ENCODE data around the gene DHRS3.

Gene DHRS3

DNA sequence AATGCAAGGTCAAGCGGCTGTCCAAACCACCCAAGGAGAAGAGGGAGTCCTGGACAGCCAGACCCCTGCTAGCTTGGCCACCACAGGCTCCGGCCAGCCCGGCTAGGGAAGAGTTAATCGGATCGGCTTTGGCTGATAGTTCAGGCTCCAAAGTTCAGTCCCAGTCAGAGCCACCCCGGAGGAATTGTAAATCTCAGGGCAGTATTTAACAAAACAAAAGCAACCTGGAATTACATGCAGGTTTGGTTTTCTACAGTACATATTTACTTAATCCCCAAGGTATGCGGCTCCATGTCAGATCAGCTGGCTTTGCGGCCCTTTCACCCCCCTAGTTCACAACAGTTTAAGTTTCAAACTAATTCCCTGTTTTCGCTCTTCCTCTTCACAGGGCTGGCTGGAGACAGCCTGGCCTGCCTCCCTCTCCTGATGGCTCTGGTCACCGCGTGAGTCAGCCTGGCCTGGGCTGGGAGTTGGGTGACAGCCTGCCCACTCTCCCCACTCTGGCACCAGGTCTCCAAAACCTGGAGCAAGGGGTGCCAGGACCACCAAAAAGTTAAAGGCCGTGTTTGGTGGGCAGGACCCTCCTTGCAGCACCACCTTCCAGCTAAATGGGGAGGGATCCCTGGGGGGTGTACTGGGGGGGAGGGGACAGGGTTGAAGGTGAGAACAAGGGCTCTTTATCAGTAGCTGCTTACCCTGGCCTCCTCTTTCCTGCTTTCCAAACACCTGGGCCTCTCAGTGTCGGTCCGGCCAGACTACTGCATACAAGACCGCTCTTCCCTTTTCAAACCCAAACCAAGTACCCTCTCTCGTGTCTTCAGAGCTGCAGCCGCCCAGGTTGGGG lies 1.9 kb downstream of the DHRS3 start:
- no peak for DNase-seq

DNA sequence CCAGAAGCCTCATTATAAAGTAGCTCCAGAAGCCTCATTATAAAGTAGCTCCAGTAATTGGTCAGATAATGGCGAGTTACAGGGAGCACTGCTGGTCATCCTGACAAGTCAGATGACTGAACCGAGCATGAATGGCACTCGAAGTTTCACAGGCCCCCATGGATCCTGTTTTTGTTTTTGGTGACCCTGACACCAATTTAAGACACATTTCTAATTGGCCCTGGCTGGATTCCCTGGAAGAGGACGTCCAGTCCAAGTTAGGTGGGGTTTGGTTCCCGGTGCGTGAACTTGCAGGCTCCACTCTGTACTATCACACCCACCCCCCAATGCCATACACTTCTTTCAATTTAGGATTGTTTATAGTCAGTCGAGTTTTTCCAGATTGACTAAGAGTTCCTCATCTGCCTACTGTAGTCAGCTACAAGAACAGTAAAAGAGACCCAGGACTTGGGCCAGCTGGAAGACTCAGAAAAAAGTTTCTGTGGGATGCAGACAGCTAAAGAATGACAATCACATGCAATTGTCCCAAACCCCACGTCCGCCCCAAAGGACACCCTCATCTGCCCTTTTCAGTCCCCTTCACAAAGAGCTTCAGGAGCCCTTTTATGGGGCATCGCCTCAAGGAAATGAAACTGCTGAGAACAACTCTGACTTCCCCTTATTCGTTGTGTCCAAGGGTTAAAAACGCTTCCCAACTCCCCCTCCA lies 2.7 kb downstream of the DHRS3 start:
- no peak for DNase-seq

GRCh38 chr1:12614402-12615158 lies 3.4 kb downstream of the DHRS3 start:
- no peak for DNase-seq

DNA sequence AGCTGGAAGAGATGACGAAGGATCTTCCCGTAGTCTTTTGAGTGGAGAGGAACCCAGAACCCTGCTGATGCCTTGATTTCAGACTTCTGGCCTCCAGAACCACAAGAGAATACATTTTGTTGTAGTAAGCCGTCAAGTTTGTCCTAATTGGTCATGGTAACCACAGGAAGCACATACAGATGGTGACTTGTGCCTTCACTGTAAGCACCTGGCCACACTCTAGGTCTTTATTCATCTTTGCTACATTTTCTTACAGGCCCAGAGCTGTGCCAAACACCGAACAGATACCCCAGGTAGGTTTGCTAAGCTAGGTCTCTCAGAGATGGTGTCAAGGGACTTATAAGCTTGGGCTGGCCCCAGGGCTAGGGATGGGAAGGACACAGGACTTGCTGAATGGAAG lies 4.8 kb downstream of the DHRS3 start:
- DNase-seq, result no peak

- no peak for DNase-seq
Observed at GRCh38 chr1:12610941-12611340, 7.1 kb downstream of the DHRS3 start.

DNA sequence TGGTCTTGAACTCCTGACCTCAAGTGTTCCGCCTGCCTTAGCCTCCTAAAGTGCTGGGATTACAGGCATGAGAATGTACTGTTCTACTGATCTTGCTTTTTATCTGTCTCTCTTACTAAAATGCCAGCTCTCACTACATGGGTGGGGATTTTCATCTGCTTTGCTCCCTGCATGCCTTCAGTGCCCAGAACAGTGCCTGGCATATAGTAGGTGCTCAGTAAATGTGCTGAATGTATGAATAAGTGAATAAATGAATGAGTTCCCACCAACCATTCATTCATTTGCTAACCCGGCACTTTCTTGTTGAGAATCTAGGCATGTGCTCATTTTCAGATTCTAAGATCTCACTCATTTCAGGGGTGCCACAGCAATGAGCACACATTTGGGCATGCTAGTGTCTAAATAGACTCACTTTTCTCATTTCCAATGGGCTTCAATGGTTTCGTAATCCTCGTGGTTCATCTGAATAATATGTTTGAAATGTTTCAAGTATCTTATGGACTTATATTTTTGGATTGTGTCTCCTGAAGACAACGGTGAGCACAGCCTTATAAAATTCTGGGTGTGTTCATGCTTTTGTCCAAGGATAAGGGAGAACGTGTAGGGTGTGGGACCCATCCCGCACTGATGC lies 7.6 kb downstream of the DHRS3 start:
- no peak for DNase-seq

- DNase-seq, result no peak
Observed at GRCh38 chr1:12609469-12610003, 8.5 kb downstream of the DHRS3 start.

- no peak for DNase-seq
Observed at GRCh38 chr1:12608311-12608957, 9.6 kb downstream of the DHRS3 start.

DNA sequence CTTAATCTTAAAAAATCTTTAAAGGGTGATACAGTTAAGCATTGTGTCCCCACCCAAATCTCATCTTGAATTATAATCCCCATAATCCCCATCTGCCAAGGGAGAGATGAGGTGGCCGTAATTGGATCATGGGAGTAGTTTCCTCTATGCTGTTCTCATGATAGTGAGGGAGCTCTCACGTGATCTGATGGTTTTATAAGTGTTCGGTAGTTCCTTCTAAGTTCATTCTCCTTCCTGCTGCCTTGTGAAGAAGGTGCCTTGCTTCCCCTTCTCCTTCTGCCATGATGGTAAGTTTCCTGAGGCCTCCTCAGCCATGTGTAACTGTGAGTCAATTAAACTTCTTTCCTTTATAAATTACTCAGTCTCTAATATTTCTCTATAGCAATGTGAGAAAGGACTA lies 10.7 kb downstream of the DHRS3 start:
- DNase-seq, result no peak

GRCh38 chr1:12604986-12605385 lies 13.0 kb downstream of the DHRS3 start:
- DNase-seq, result no peak

DNA sequence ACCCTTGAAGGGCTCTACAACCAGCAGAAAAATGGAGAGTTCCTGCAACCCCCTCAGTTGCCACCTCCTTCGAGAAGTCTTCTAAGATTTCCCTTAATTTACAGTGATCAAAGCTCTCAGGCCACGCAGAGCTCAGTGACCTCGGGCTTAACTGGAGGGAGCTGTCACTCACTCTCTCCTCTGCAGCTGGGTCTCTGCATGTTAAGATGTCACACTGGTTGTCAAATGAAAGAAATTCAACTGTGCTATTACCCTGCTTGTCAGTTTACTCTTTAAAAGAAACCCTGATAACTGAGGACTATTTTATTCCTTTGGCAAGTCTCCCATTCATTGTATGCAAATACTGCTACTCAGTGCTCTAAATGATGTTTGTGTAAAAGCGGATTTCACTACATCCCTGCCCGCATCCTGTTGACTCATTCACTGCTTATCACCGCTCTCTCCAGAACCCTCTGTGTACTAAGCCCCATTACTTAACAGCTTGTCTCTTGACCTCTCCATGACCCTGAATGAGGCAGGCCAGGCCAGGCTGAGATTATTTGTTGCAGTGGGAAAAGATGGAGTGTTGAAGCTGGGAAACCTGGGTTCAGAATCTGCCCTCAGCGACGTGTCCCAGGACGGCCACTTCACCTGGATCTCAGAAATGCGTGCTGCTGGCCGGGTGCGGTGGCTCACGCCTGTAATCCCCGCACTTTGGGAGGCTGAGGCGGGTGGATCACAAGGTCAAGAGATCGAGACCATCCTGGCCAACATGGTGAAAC lies 13.7 kb downstream of the DHRS3 start:
- DNase-seq, result peak; percentile 59

DNA sequence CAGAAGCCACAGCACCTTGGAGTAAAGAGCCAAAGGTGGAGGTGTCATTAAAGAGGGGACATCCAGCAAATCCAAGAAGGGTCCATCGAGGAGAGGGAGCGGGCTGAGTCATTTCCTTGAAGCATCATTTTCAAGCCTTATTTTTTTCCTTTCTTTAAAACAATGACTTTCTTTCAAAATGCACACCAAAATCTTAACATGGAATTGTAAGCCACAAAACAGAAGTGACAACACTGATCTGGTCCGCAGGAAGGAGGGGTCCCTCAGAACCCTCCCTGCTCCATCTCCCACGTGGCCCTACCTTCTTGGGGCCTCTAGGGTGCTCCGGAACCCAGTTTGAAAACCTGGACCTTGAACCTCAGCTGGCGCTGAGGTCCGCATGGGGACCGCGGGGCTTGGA lies 14.8 kb downstream of the DHRS3 start:
- DNase-seq, result no peak

DNA sequence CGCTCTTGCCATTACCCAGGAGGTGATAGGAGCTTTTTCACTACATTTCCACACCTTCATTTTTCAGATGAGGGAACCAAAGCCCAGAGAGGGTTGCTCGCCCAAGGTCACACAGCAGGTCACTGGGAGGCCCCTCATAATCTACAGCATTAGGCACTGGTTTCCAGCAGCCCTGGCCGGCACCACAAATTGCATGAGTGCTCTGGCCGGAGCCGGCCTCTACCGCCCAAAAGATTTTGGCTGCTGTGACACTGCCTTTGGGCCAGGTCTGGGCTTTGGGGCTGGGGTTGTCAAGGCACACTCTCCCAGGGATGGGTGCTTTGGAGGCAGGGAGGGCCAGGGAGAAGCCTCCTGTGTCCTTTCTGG lies 15.4 kb downstream of the DHRS3 start:
- no peak for DNase-seq

DNA sequence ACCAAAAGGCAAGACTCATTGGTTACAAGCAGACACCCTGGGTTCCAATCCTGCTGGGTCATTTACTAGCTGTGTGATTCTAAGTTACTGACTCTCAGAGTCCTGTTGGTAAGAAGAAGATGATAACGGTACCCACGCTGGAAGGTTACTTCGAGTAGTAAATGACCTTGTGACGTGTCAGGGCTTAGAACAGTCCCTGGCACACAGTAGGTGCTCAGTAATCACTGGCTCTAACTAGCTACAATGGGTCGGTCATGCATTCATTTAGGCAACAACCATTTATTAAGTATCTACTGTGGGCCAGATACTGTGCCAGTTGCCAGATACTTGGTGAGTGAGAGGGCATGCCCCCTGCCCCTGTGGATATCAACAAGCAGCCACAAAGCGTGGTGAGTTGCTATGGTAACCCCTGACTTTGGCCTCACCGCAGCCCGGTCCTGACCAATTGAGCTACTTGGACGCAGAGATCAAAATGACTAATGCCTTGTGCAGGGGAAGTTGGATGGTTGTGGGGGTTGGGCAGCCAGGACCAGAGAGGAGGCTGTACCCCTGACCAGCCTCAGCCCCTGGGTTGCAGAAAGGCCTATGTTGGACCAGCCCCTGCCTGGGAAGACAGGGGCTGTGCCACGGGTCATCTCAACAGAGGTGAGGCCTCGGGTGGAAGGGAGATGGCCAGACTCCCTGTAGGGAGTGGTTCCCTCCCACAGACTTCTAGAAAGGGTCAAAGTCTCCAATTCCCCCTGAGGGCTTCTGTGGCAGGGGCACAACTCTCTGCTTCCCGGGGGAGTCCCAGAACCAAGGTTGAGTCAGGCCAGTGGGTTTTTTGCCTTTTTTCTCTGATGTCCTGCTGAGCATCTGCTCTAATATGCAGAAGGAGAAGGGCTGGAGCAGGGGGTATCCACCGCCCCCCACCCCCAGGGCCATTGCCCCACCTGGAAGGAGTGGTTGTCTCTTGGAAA lies 16.0 kb downstream of the DHRS3 start:
- no peak for DNase-seq

DNA sequence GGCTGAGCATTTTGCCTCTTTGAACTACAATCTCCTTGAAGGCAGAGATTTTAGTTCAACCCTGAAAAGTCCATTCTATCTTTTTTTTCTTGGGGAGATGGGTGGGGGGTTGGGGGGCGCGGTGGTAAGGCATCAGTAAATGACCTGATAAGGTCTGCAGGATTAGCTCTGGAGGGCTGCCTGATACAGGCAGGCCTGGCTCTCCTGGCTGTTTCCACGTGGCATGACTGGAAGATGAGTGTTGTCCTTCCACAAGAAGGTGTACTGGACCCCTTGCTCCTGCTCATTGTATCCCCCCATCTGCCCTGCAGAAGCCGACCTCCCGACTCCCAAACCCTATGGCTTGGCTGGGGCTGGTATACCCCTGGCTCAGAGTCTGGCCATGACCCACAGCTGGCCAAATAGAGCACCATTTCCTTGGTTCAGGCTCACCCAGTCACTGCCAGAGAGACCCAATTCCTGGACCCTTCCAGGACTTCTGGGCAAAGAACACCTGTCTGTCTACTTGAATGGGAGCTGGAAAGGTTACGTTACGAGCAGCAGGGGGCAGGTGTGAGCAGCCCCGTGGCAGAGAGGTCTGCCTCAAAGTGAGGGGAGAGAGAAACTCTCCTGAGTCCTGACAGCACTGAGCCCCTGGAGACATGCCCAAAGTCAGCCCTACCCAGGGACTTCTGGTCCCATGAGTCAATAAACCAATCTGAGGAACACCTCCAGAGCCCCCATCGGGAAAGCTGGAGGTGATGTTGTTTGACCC lies 17.0 kb downstream of the DHRS3 start:
- DNase-seq, result peak; percentile 64

DNA sequence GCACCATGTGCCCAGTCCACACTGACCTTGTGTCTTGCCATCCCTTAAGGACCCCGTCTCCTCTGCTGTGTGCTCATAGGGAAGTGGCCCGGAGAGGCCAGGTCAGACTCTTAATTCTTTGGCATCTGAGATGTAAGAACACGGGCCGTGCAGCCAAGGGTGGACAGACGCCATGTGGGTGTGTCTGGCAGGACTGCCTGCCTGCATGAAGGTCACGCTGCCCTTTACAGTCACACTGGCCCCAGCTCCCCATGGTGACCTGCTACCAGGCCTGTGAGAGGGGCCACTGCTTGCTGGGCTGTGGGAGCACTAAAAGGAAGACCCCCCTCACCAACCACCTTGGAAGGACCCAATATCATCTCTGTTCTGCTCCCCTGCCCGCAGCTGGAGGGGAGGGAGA lies 17.7 kb downstream of the DHRS3 start:
- no peak for DNase-seq

GRCh38 chr1:12599657-12600056 lies 18.4 kb downstream of the DHRS3 start:
- DNase-seq, result no peak

GRCh38 chr1:12598974-12599373 lies 19.0 kb downstream of the DHRS3 start:
- DNase-seq, result no peak

- DNase-seq, result no peak
Observed at GRCh38 chr1:12597792-12598191, 20.2 kb downstream of the DHRS3 start.
